ENCODE data around the gene BEND3.

Gene BEND3

GRCh38 chr6:107019047-107019446 is 96.3 kb downstream of the BEND3 start:
- FAIRE-seq (no peak), DNase-seq (ENCODE audit: insufficient read length, low spot score) (no peak)
- no peak for TF ChIP-seq POLR2A (IDR thresholded peaks at IDR 0.05; ENCODE audit: low read depth, low read length)

All from H54 (cell line).